GM12864 (cell line): ENCODE results near the gene EVA1A.

ENCODE experiments used
- DNase-seq: peaks from one replicate; pipeline ENCODE4 v3.0.0-alpha.2; 2011; ENCODE audit warnings: low read depth
- H3K4me3 ChIP-seq: 2 replicates; pipeline ENCODE4 v1.5.1; 2011; ENCODE audit warnings: mild to moderate bottlenecking, low read depth, low read length, control low read depth
- CTCF ChIP-seq: IDR thresholded peaks from 2 replicates; pipeline ENCODE4 v1.5.1; 2011; ENCODE audit warnings: low read depth, mild to moderate bottlenecking, moderate library complexity, low read length, control low read depth, inconsistent platforms; ENCODE audit errors: missing control alignments

Gene EVA1A

DNA sequence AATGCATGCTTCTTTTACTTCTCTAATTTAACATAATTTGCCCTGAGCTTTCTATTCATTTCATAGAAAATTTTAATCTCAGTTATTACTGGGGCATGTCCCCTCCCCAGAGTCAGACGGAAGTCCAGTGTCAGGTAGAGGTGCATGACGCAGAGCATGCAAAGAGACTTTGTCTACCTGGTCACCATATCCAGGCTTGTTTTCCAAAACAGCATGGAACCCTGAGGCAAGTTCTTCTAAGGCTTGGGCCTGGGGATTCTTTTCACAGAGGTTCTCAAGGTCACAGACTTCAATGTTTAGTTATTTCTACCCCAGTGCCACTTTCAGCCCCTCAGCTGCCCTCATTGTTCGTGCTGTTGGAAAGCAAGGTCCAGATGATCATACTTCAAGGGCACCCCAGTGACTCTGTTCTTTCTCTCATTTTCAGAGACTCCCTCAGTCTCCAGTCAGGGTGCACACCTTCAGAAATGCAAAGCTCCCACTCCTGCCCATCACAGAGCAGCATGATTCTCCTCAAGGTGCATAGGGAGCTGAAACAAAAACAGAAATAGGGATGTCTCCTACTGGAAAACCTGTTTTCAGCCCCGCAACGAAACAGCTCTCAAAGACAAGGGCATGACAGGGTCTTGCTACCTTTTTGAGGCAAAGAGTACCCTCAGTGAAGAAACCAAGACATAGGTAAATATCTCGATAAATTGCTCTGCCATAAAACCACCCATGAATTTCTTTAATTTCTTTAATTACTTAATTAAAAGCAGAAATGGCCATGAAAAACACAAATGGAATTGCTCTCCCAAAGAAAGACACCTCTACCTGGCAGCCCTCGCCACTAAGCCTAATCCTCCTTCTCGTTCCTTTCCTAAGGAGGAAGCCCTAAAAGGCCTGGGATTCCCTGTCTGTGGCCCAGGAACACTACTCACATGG is 9.5 kb upstream of the EVA1A start:
- DNase-seq, result no peak
- no peak for TF ChIP-seq CTCF
- H3K4me3 ChIP-seq, result no peak overlapping the region

DNA sequence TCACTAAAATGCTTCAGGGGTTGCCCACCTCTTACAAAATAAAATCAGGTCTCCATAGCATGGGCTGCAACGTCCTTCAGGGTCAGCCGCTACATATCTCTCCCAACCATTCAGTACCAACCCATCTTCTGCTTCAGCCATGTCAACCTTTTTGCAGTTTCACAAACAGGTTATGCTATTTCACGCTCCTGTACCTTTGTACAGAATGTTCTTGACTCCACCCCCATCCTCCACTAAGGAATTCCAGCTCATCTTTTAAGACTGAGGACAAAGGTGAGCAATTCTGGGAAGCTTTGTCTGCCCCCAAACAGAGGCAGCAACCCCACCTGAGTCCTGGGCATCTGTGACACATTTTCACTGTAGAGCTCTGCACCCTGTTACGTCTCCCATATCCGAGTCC is 8.8 kb upstream of the EVA1A start:
- no peak for DNase-seq
- no peak for TF ChIP-seq CTCF
- no peak overlapping the region for H3K4me3 ChIP-seq

- DNase-seq, result no peak
- no peak for TF ChIP-seq CTCF
- no peak overlapping the region for H3K4me3 ChIP-seq
Observed at GRCh38 chr2:75568174-75568573, 7.4 kb upstream of the EVA1A start.

DNA sequence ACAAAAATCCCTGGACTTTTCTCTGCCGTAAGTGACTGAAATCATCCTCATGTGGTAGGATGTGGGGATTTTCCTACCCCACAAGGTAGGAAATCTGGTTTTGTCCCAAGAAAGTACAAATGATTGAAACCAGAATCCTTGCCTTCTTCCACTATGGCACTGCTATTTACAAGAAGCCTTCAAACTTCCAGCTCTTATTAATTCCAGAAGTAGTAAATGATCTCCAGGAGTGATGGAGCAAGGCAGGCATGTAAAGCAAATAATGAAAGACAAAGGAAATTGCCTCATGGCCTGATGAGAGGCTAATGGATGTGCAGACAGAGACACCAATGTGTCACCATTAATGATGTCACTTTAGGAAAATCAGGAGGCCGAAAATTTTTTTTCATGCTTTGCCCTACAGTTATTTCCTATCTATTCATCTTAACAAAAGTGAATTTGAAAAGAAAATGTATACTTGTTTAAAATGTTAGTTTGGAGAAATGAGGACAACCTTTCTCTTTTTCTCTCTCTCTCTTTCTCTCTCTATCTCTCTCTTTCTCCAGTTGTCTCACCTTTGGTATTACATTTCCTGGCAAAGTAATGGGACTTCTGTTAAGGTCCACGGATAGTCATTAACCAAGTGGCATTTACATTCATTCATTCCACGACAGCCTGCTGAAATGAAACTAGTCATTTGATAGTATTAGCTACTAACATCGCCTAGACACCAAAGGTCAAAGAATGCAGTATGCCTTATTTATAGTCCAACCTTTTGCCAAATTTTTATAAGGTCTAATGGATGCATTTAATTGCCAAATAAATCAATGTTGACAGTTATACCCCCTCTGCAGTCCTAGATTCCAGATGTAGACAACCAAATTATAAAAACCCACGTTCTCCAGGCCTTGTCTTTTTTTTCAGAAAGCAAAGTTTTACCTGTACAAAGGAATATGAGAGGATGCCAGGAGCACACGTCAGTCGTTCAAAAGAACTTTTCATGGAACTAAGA is 5.0 kb upstream of the EVA1A start:
- no peak overlapping the region for H3K4me3 ChIP-seq
- no peak for TF ChIP-seq CTCF
- DNase-seq, result no peak

- no peak for TF ChIP-seq CTCF
- H3K4me3 ChIP-seq, result no peak overlapping the region
- no peak for DNase-seq
Observed at GRCh38 chr2:75564713-75565359, 4.1 kb upstream of the EVA1A start.

DNA sequence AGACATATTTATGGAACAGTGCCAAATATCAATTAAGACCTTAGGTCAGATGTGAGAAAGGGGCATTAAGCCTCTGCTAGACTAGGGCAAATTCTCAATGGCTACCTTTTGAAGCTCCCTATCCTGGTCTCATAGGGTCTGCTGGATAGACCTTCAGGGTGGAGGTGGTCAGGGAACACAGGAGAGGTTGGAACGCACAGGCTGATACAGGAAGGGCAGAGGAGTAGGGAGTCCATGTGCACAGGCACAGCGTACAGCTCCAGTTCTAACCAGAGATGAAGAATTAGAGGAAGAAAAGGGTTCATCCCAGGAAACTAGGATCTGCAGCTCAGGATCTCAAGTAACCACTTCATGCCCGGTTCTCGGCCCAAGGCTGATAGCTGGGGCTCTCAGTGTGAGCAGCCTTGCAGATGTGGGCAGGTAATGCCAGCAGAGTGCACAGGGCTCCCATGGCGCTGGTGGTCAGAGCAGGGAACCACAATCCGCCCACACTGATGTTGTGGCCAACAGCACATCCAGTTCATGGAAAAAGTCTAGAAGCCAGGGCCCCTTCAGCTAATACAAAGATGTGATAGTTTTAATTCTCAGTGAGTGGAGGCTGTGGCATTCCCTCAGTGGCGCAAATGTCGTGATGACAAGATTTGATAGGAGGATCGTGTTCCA is 3.4 kb upstream of the EVA1A start:
- H3K4me3 ChIP-seq, result no peak overlapping the region
- no peak for TF ChIP-seq CTCF
- no peak for DNase-seq
